ENCODE results near the gene DSE.

GRCh38 chr6:116450769-116451740, 80.3 kb downstream of the DSE start:
- TF ChIP-seq CTCF (IDR thresholded peaks at IDR 0.05) (no peak), EZH2 (IDR thresholded peaks at IDR 0.05; ENCODE audit: borderline replicate concordance, insufficient read depth, low read depth, low read length, poor library complexity, severe bottlenecking) (no peak)
